Measurements from ENCODE around the gene ABCC8. TPM values are rescaled to one million over a fixed set of nuclear protein-coding genes. Genes with fewer than 3 reads are reported as not detected.

The ABCC8 gene
- total RNA-seq, 1 experiment from 2014 or later, result 2.4 TPM

DNA sequence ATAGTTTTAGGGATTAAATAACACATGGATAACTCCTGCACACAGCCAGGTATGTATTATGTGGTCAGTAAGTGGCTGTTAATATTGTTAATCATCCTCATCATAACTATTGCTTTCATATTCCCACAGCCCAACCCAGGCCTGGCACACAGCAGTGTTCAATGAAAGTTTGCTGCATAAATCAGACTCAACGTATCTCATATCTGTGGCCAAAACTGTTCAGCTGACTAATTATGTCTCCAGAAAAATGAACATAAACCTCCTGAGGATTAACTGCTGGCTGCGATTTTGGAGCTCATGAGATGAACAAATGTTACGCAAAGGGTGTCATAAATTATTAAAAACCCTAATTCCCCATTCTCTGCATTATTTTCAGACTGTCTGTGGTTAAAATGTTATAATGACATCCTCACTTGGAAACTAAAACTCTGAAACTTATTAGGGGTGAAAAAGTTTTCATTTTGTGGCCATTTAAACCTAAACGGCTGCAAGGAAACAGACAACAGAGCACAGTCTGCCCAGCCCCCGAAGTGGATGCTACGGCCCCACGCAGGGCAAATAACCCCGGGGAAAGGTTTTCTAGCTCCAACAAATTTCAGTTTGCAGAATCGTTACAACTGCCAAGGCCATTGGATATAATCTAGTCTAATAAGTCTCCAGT lies 17.3 kb downstream of the ABCC8 start:
- Histone ChIP-seq H3K4me1 (ENCODE audit: insufficient read depth, low read length) (0 out of 2 replicates have a peak, but pooled peaks cover 8% of the 10 kb centered on the region), H3K23ac (ENCODE audit: insufficient read length, low read depth, low read length) (no peak overlapping the region), H3K27ac (ENCODE audit: insufficient read length, low read depth, low read length) (no peak overlapping the region), H3K79me1 (ENCODE audit: insufficient read depth, low read depth, low read length, poor library complexity, severe bottlenecking) (no peaks in the 10 kb centered on the region), H3K23me2 (ENCODE audit: insufficient read length, low read depth, low read length, poor library complexity, severe bottlenecking) (no peaks in the 10 kb centered on the region), H2BK20ac (ENCODE audit: low read depth, low read length, poor library complexity, severe bottlenecking) (no peak overlapping the region), H4K5ac (ENCODE audit: insufficient read length, low read depth, low read length) (no peak overlapping the region), H3K9ac (ENCODE audit: extremely low read depth, insufficient read length, low read length) (no peak overlapping the region), H2BK120ac (ENCODE audit: low read depth, low read length, poor library complexity, severe bottlenecking) (no peak overlapping the region), H2AK5ac (ENCODE audit: insufficient read length, low read length) (no peak overlapping the region), H3K4me2 (ENCODE audit: insufficient read depth, insufficient read length, low read length) (no peak overlapping the region), H2BK15ac (ENCODE audit: low read depth, low read length) (no peak overlapping the region), H3K27me3 (ENCODE audit: insufficient read depth, low read length) (no peaks in the 10 kb centered on the region), H3K14ac (ENCODE audit: insufficient read depth, low read length) (no peak overlapping the region), H3K9me3 (ENCODE audit: control insufficient read depth, low read depth, low read length) (no peaks in the 10 kb centered on the region), H2AFZ (ENCODE audit: low read length) (no peak overlapping the region), H3T11ph (ENCODE audit: low read length) (no peak overlapping the region), H4K8ac (replicated peaks; ENCODE audit: insufficient read length, low read depth, low read length) (no peak overlapping the region), H4K91ac (ENCODE audit: insufficient read length, low read depth, low read length) (no peak overlapping the region), H3K4ac (ENCODE audit: low read depth, low read length) (no peak overlapping the region), H2BK12ac (ENCODE audit: insufficient read length, low read depth, low read length) (no peak overlapping the region), H4K20me1 (ENCODE audit: control insufficient read depth, insufficient read depth, insufficient read length) (no peaks in the 10 kb centered on the region), H3K79me2 (ENCODE audit: insufficient read depth, low read length) (no peaks in the 10 kb centered on the region), H3K56ac (ENCODE audit: insufficient read length, low read depth, low read length) (no peak overlapping the region), H2BK5ac (ENCODE audit: insufficient read length, low read length) (no peak overlapping the region), H3K18ac (ENCODE audit: insufficient read length, low read depth, low read length) (no peak overlapping the region)
- WGBS (ENCODE audit: extremely low coverage, insufficient read length, low lambda C conversion rate), result no CpG with 5 or more reads among the region's 9 CpGs
- Mint-ChIP-seq H3K27ac (no peak overlapping the region), H3K9me3 (no peaks in the 10 kb centered on the region), H3K4me1 (peaks cover 18 to 21% of the 10 kb centered on the region in 2 experiments), H3K4me3 (no peak overlapping the region), H3K36me3 (ENCODE audit: insufficient read depth in 1 of 3, low read depth in 3 of 3) (no peaks in the 10 kb centered on the region), H3K27me3 (ENCODE audit: low read depth) (peaks cover 3% of the 10 kb centered on the region)
- DNase-seq, result no peak
- TF ChIP-seq CTCF (conservative IDR thresholded peaks at IDR 0.05), result no peak

Data from H9 (cell line).